GM21423 (cell line): ENCODE results near the gene TMEM26.

Experiments
- ATAC-seq: cut with Tn5 transposase; IDR thresholded peaks from one replicate; pipeline ENCODE4 v1.9.1; 2021; ENCODE audit warnings: mild to moderate bottlenecking, moderate library complexity; ENCODE audit not compliant: unreplicated experiment

TMEM26 gene

DNA sequence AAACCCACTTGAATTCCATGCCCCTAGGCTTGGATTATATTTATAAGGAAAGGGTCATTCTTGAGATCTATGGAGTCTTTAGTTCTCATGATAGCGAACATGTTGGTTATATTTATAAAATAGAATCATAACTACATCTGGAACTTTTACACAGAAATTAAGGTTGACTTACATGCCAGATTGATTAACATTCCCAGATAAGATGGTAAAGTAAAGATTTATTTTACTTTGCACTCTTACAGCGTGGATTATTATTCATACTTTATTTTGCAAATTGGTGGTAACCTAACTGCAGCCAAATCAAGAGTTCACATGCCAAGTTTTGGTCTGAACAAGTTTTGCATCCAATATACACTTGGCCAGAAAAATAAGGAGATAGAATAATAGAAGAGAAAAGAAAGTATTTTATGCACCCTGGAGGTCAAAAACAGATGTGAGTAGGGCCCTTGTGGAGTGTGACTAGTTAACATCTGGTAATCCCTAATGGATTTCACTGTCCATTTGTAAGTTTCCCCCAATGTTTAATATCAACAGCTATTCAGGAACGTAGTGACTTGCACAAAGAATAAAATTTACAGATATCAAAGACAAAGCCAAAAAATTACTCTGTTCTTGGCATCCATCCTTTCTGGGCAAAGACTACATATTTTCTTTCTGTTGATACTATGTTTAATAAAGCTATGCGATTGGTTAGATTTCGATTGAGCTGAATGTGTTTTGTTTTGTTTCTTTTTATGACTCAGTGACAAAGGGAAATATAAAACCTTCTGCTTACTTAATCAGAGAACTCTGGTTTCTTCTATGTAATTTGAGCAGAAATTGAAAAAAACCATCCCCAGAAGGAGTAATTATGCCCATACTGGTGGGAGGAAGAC, 10.1 kb upstream of the TMEM26 start:
- ATAC-seq: no peak

DNA sequence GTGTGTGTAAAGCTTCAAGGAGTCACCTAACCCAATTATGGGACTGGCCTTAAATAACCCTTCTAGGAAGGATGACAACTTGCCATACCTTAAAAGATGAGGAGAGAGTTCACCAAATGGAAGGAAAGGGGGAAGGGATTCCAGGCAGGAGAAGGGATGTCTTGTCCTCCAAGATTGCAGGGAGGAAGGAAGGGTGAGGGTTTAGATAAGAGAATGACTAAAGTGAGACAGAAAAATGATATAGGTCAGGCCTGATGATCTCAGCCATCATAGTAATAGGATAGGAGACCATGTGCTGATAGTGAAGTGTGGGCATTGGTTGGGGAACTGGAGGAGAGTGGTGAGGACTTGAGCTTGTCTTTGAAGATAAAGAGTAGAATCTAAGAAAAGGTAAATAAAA, 7.7 kb upstream of the TMEM26 start:
- no peak for ATAC-seq

DNA sequence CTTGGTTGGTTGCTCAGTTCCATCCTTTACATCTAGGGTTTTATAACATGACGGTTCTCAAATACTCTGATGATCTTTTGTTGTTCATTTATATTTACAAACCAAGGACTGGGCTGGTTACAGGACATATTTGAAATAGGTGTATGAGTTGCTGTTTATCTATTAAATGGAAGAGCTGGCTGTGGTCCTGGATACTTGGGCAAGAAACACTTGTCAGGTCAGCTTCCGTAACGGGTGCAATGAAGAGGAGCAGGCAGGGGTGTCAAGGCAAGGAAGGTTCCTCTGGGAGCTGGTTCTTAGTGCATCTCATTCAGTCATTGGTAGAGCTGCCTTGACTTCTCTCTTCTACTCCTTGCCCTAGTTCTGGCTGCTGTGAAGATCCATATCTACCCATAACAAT, 4.8 kb upstream of the TMEM26 start:
- no peak for ATAC-seq

DNA sequence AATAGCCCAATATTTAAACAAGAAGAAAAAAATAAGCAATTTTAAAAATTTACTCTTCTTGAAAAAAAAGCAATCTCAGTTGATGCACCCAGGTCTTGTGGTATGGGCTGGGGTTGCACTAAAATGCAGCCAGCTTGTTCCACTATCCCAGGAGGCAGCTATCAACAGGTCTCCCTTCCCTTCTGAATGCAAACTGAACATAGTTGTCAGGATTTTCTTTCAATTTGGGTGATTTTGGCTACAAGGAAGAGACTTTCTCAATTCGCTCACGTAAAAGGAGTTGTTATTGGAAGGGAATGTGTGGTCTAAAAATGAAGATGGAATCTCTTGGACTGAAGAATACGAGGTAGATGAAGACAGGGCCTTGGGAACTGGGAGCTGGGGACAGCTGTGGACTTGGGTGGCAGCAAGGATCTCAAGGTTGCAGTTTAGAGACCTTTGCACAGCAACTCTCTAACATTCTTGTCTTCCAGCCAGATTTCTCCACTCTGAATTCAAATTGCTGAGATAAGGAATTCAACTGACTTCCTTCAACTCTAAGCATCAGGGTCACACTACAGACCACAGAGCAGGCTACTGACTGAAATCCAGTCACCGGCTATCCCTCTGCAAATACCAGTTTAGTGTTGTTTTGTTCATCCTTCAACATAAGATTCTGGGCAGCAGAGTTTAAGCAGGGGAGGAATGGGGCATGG, 3.1 kb upstream of the TMEM26 start:
- ATAC-seq: no peak

DNA sequence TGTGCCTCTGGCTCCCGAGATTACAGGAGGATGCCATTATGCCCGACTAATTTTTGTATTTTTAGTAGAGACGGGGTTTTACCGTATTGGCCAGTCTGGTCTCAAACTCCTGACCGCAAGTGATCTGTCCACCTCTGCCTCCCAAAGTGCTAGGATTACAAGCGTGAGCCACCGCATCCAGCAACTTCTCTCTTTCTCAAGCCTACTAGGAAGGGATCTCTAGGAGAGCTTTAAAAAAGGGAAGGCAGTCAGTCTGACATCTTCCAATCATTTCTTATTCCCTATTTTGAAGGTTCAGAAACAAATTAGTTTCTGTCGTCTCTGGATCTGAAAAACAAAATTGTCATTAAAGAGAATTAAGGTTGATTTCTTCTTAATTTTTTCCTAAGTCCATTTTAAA, 2.5 kb upstream of the TMEM26 start:
- no peak for ATAC-seq

DNA sequence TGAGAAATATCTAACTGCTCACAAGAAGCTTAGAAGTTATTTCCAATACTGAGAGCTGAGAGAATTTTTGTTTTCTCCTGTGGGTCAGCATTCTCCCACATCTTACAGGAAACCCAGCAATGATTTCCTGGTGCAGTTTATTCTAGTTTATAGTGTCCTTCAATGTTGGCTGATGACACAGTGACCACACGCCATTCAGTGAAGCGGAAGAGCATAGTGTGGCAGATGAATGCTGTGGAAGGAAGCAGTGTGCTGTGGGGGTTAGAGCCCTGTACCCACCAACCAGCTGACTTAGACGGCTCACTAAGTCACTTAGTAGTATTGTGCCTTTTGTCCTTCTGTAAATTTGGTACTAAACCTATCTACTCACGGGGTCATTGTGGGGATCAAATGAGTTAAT, 1.4 kb upstream of the TMEM26 start:
- ATAC-seq: no peak

DNA sequence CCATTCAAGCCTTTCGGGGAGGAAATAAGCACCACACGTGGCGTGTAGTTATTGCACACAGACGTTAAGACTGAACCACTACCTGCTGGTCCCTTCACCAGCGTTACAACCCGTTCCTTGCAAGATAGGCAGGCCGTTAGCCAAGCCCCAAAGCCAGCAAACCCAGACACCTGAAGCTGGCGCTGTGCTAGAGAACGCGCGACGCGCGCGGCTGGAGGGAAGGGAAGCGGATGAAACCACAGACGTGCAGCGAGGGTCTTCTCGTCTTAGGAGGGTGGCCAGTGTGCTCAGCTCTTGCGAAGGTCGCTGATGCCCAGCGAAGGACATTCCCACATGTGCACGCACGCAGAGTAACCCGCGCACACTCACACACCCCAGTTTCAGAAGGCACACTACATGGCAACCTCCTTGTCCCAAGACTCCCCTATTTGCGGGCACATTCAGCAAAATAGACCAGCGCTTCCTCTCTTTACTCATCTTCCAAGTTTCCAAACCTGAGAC, 980 bp downstream of the TMEM26 start:
- no peak for ATAC-seq

DNA sequence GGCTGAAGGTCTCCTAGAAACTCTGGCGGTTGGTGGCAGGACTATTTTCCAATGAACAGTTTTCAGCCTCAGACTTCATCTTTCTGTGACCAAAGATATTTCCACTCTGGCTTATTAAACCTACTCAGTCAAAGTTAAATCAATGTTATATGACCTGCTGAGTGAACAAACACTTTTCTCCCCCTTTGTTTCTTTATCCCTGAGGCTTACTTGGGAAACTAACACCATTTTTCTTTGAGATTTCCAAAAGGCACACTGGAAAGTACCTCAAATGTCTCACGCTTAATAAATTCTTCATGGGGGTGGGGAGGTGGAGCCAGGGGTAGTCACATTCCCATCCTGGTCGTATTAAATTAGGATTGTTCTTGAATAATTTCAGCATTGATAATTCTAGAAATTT, 1.8 kb downstream of the TMEM26 start:
- ATAC-seq: no peak

DNA sequence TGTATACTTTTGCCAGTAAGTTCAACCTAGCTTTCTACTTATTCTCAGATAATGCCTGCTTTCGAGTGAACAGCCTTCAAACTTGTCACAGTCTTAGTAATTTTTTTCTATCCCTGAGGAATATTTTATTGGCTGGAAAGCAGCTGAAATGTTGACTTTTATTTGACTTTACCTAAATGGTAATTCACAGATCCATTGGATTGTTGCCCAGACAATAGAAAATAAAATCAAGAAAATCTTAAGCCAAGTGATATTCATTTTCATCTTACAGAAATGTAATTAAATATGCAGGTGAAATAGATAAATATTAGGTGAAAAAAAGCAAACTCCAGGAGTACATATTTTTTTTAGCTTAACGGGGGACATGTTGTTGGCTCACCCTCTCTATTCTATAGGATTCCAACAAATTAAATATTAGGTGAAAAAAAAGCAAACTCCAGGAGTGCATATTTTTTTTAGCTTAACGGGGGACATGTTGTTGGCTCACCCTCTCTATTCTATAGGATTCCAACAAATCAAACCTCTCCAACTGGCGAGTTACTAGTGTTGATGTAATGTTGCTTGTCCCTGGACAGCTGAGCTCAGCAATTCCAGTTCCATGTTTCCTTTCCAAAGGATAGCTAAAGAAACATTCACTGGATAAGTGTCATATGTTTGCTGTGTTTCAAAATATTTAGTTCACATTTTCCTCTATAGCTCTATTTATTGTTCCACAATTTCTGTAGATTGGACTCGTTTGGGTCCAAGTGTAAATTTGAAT, 4.2 kb downstream of the TMEM26 start:
- no peak for ATAC-seq

DNA sequence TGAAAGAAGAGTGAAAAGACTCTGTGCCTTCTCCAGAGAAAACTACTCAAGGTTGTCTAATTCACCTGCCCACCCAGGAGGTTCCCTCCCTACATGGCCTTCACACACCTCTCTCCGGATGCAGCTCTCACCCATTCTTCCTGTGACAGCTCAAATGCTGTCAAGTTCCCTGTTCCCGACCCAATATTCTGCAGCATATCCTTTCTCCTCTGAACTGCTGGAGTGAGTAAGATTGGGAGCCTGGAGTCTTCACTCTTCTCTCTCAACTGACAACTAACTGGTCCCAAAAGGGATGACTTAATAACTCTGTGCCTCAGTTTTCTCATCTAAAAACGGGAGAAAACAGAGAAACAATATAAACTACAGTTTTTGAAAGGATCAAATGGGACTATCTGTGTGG, 5.1 kb downstream of the TMEM26 start:
- no peak for ATAC-seq

DNA sequence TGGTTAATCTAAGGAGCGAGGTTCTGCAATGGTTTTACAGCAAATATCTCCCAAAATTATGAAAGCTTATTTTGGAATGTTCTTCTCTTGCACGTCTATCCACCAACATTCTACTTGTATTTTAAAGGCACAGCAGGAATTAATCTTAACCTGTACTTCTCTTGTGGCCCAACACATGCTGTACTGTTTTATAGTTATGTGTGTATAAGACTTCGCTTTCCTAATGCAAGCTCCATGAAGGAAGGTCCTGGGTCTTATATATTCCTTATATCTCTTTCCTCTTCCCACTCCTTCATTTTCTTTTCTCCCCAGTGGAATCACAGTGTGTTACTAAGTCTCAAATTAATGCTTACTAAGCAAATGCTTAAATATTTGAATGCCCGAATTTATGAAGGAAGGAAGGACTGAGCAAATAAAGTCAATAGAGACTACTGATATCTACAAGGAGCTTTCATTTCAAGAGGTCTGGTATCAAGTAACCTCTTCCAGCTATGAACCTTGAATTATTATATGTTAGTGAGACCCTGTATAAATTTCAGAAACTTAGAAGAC, 14.0 kb downstream of the TMEM26 start:
- no peak for ATAC-seq

DNA sequence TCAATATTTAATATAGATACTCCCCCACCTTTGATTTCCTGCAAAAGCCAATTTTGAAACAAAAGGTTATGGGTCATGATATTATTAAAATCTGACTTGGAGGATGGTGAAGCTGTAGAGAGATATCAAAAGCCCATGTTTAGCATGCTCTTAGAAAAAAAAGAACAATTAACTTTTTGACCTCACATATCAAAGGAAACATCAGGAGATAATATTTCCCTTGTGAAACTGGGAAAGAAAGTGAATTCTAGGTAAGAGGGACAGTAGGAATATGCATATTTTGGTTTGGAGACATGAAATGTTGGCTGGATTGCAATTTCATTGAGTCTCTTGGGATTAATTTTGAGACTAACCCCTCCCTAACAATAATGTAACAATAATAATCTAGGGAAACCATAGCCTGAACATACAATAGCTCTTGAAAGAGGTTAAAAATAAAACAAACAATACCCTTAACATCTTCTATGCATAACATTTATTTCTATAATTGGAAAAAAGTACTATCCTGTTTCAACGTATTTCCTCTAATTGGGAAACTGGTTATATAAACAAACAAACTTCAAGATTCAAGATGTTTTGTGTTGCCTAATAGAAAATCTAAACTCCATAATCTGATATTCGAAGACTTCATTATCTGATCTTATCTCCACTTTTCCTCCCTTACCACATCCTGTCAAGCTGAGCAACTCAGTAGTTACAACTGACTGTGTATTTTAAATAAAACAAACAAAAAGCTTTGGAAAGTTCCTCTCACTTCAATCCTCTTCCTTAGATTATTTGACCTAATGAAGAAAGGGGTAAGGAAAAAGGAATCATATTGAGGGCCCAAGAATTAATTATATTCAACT, 14.8 kb downstream of the TMEM26 start:
- ATAC-seq: no peak

DNA sequence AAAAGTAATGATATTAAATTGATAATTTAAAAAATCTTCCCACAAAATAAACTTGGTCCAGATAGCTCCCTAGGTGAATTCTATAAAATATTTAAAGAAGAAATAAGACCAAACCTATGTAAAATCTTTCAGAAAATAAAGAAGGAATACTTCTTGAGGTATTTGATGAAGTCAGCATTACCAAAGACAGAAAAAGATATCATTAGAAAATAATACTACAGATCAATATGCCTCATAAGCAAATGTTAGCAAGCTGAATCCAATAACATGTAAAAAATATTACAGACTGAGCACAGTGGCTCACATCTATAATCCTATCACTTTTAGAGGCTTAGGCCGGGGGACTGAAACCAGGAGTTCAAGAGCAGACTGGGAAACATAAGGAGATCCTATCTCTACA, 30.0 kb downstream of the TMEM26 start:
- ATAC-seq: no peak

DNA sequence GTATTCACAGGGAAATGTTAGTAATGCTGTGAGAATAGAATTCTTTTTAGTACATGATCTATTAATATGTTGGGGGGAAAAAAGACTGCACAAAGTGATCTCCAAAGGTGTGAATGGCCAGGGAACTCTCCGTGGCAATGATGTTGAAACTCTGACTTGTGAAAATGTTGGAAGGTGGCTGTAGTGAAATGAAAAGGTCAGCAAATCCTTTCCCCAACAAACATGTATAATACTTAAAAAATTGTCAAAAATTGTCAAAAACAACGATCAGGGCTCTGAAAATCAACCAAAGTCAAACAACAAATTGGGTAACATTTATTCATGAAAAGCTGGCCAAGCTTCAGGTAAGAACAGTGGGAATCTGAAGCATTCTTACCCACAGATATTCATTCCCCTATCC, 35.5 kb downstream of the TMEM26 start:
- ATAC-seq: no peak

DNA sequence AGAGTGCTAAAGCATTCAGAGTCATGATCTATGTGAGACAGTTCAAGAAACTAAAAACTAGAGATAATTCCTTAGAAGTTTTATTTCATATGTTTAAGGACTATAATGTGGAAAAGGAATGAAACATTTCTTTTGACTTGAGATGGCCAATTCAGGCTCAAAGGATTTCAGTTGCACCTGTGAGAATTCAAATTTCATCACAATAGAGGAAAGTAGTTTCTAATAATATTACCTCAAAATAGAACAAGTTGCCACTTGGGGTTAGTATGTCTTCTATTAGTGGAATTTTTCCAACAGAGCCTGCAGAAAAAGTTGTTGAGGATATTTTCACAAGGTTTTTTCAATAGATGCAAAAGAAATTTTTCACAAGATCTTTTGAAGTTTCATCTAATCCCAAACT, 37.4 kb downstream of the TMEM26 start:
- ATAC-seq: no peak

DNA sequence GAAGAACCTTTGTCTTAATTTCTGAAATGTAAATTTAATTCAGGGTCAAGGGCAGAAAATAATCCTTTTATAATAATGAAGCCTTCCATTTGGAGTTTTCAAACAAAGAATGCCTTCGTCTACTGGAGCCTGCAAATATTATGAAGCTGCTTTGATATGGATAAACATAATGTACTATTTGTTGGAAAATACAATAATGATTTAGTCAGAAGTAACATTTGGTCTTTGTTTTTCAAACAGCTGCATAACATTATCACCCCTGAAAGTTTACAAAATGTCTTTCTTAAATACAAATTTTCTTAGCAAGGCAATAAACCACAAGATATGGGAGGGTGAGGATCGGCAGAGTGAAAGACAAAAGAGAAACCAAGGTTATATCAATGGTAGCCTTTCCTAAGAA, 41.5 kb downstream of the TMEM26 start:
- no peak for ATAC-seq

DNA sequence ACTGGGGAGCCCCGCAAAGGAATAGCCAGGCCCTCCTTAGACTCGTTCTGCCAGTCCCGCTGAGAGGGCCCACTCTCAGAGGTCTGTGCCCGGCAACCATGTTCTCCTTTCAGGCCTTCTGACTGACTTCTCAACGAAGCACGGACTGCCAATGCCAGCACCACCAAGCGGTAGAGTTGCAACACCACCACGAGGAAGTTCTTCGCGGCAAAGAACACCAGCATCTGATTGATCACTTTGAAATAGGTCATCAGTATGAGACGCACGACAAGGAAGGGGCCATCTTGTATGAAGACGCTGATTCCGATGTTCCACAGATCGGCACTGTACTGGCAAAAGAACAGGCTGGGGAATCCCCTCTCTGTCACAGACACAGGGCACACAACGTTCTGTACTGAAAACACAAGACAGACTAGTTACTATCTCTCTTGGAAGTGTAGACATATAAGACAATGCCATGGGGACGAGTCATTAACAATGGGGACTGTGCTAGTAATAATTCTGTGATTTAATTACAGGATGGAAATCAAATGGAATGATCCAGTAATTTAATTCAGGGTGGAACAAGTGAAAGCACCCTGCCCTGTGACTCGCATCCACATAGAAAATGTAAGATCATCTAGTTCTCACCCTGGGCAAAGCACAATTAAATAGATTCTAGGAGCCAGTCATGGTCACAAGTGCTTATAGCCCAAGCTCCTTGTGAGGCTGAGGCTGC, 42.7 kb downstream of the TMEM26 start:
- ATAC-seq: no peak

DNA sequence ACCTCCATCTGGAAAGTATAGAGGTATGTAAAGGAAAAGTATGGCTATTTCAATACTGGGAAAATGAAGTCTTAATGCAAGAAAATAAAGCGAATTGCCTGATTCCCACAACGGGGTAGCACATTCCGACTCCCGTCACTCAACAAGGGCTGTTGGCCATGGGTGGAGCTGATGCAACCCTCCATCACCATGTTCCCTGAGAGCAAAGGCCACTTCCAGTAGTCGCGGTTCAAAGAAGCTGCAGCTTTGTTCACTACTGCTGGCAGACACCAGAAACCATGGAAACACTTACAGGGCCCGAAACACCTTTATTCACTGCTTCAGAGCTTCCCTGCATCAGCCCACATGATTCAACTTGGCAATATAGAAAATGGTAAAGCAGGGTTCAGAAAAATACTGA, 44.0 kb downstream of the TMEM26 start:
- no peak for ATAC-seq

DNA sequence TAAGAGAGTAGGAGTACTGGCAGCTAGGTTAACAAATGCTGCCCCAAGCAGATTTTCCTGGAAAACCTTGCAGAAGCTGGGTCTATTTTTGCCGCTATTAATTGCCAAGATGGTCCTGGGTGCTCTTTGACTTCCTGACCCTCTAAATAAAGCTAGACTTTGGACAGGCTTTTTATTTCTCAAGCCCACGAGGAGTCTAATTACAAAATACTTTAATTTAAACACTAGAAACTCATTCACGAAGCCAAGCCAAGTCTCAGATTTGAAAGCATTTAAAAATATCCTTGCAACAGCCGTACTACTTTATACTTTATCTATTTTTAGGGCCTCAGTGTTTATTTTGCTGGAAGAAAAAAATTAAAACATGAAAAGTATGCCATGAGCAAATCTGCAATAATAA, 45.1 kb downstream of the TMEM26 start:
- no peak for ATAC-seq

DNA sequence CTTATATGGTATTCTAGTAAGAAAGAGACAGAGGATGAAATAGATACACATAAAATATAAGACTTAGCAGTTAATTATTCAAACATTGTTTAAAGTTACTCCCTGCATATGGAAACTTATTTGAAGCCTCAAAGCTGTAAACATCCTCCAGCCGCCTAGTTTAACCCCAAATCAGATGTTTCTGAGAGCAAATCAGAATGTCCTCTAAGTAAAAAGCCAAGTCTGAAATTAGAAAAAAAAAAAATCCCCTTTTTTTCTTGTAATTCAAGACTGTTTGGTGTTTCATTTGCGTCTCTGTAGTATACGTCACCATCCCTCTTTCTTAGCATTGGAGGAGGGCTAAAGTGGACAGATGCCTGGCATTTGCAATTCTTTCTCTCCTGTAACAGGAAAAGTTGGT, 46.4 kb downstream of the TMEM26 start:
- ATAC-seq: no peak
